BLaER1 treated with 17β-estradiol and CSF1 and Interleukin-3, amounts not matched to agents 10 nM and 100 nM (cell line): ENCODE data around the gene BRAT1.
A peak's percentile ranks its signal among the peaks of the same experiment; 100 is the strongest.

Experiments
- H3K27ac ChIP-seq, 11 experiments: shearing (Covaris generic); formaldehyde crosslinking; 2 replicates each; pipeline ENCODE4 v1.8.1; 2022
- H3K27me3 ChIP-seq, 11 experiments: shearing (Covaris generic); formaldehyde crosslinking; 2 replicates each; pipeline ENCODE4 v1.8.1; 2022
- H3K36me3 ChIP-seq, 11 experiments: shearing (Covaris generic); formaldehyde crosslinking; 2 replicates each; pipeline ENCODE4 v1.8.1; 2022
- H3K4me1 ChIP-seq, 10 experiments: shearing (Covaris generic); formaldehyde crosslinking; 2 replicates each; pipeline ENCODE4 v1.8.1; 2022
- H3K4me2 ChIP-seq, 11 experiments: shearing (Covaris generic); formaldehyde crosslinking; 2 replicates each; pipeline ENCODE4 v1.8.1; 2022
- H3K4me3 ChIP-seq, 10 experiments: shearing (Covaris generic); formaldehyde crosslinking; 2 replicates each; pipeline ENCODE4 v1.8.1; 2022
- H3K9ac ChIP-seq, 11 experiments: shearing (Covaris generic); formaldehyde crosslinking; 2 replicates each; pipeline ENCODE4 v1.8.1; 2022
- H3K9me3 ChIP-seq, 11 experiments: shearing (Covaris generic); formaldehyde crosslinking; replicated peaks in 1 of 11; 2 replicates each; pipeline ENCODE4 v1.8.1; 2022
- H4K20me1 ChIP-seq, 11 experiments: shearing (Covaris generic); formaldehyde crosslinking; 2 replicates each; pipeline ENCODE4 v1.8.1; 2022
- Cebpa-rat ChIP-seq, 11 experiments: shearing (Covaris generic); IDR thresholded peaks; 2 replicates each; pipeline ENCODE4 v1.8.1; 2022

Gene BRAT1

GRCh38 chr7:2577914-2578680 is 22.8 kb upstream of the BRAT1 start:
- Histone ChIP-seq H3K9ac (no peak overlapping the region), H3K36me3 (peaks cover 0 to 27% (median 10%) of the 10 kb centered on the region in 11 experiments; a peak in 12 of 22 replicates), H3K27ac (no peak overlapping the region), H3K27me3 (peaks cover 0 to 31% (median 0%) of the 10 kb centered on the region in 11 experiments; a peak in 5 of 22 replicates), H4K20me1 (peaks cover 0 to 28% (median 0%) of the 10 kb centered on the region in 11 experiments; a peak in 5 of 22 replicates), H3K4me1 (peaks cover 29 to 73% (median 51%) of the 10 kb centered on the region in 10 experiments), H3K4me3 (no peak overlapping the region), H3K4me2 (peak overlapping the region in 3 of 11 experiments; percentile 12 to 37 (median 14); a peak in 2 of 22 replicates), H3K9me3 (no peaks in the 10 kb centered on the region)
- TF ChIP-seq Cebpa-rat (IDR thresholded peaks at IDR 0.05), result no peak

- Histone ChIP-seq H3K9ac (peak overlapping the region in 2 of 11 experiments; percentile 23 to 77; a peak in 2 of 22 replicates), H3K36me3 (peaks cover 0 to 33% (median 9%) of the 10 kb centered on the region in 11 experiments; a peak in 13 of 22 replicates), H3K4me2 (peak overlapping the region in 8 of 11 experiments; percentile 89 to 97 (median 92); a peak in 14 of 22 replicates), H3K27ac (peak overlapping the region in 1 of 11 experiments; percentile 80; a peak in 1 of 22 replicates), H3K4me1 (peaks cover 29 to 85% (median 63%) of the 10 kb centered on the region in 10 experiments), H4K20me1 (peaks cover 0 to 28% (median 0%) of the 10 kb centered on the region in 11 experiments; a peak in 5 of 22 replicates), H3K4me3 (peak overlapping the region in 2 of 10 experiments; percentile 54 to 60; a peak in 3 of 20 replicates), H3K9me3 (no peaks in the 10 kb centered on the region), H3K27me3 (peaks cover 0 to 35% (median 0%) of the 10 kb centered on the region in 11 experiments; a peak in 5 of 22 replicates)
- no peak for TF ChIP-seq Cebpa-rat (IDR thresholded peaks at IDR 0.05)
Observed at GRCh38 chr7:2576742-2577491, 21.6 kb upstream of the BRAT1 start.

- Histone ChIP-seq H3K4me3 (peak overlapping the region in 6 of 10 experiments; percentile 19 to 60 (median 50); a peak in 11 of 20 replicates), H3K4me1 (peaks cover 29 to 93% (median 67%) of the 10 kb centered on the region in 10 experiments), H3K9ac (peak overlapping the region in 9 of 11 experiments; percentile 5 to 77 (median 48); a peak in 14 of 22 replicates), H3K36me3 (peaks cover 0 to 39% (median 8%) of the 10 kb centered on the region in 11 experiments; a peak in 13 of 22 replicates), H3K9me3 (no peaks in the 10 kb centered on the region), H4K20me1 (peaks cover 0 to 28% (median 0%) of the 10 kb centered on the region in 11 experiments; a peak in 5 of 22 replicates), H3K27me3 (peaks cover 0 to 41% (median 0%) of the 10 kb centered on the region in 11 experiments; a peak in 5 of 22 replicates), H3K4me2 (peak overlapping the region; percentile 69 to 97 (median 91)), H3K27ac (peak overlapping the region in 7 of 11 experiments; percentile 26 to 81 (median 72); a peak in 13 of 22 replicates)
- no peak for TF ChIP-seq Cebpa-rat (IDR thresholded peaks at IDR 0.05)
Observed at GRCh38 chr7:2575733-2576340, 20.5 kb upstream of the BRAT1 start.

- Histone ChIP-seq H3K9me3 (no peaks in the 10 kb centered on the region), H4K20me1 (peaks cover 0 to 28% (median 0%) of the 10 kb centered on the region in 11 experiments; a peak in 5 of 22 replicates), H3K27me3 (peaks cover 0 to 41% (median 0%) of the 10 kb centered on the region in 11 experiments; a peak in 5 of 22 replicates), H3K4me3 (peak overlapping the region in 7 of 10 experiments; percentile 8 to 60 (median 48); a peak in 12 of 20 replicates), H3K36me3 (peaks cover 0 to 40% (median 8%) of the 10 kb centered on the region in 11 experiments; a peak in 13 of 22 replicates), H3K27ac (peak overlapping the region in 8 of 11 experiments; percentile 26 to 81 (median 60); a peak in 15 of 22 replicates), H3K9ac (peak overlapping the region in 9 of 11 experiments; percentile 5 to 77 (median 48); a peak in 16 of 22 replicates), H3K4me2 (peak overlapping the region; percentile 69 to 97 (median 91)), H3K4me1 (peaks cover 29 to 87% (median 60%) of the 10 kb centered on the region in 10 experiments)
- peak in 5 of 11 experiments; percentile 14 to 57 (median 48); a peak in 5 of 22 replicates for TF ChIP-seq Cebpa-rat (IDR thresholded peaks at IDR 0.05)
Observed at GRCh38 chr7:2575046-2575732, 19.9 kb upstream of the BRAT1 start.

- H3K4me3 ChIP-seq, result peak overlapping the region in 4 of 10 experiments; percentile 20 to 60 (median 54); a peak in 5 of 20 replicates
- peak overlapping the region in 6 of 11 experiments; percentile 14 to 77 (median 70); a peak in 10 of 22 replicates for H3K9ac ChIP-seq
- H3K36me3 ChIP-seq, result peaks cover 0 to 42% (median 4%) of the 10 kb centered on the region in 11 experiments; a peak in 11 of 22 replicates
- peak overlapping the region in 7 of 11 experiments; percentile 26 to 81 (median 72); a peak in 10 of 22 replicates for H3K27ac ChIP-seq
- H3K27me3 ChIP-seq, result peaks cover 0 to 41% (median 0%) of the 10 kb centered on the region in 11 experiments; a peak in 5 of 22 replicates
- peaks cover 29 to 81% (median 57%) of the 10 kb centered on the region in 10 experiments for H3K4me1 ChIP-seq
- peaks cover 0 to 34% (median 0%) of the 10 kb centered on the region in 11 experiments; a peak in 5 of 22 replicates for H4K20me1 ChIP-seq
- TF ChIP-seq Cebpa-rat (IDR thresholded peaks at IDR 0.05), result no peak
- H3K9me3 ChIP-seq, result no peaks in the 10 kb centered on the region
- H3K4me2 ChIP-seq, result peak overlapping the region; percentile 69 to 97 (median 91)
Observed at GRCh38 chr7:2573761-2574160, 18.4 kb upstream of the BRAT1 start.

GRCh38 chr7:2572101-2572842 is 16.9 kb upstream of the BRAT1 start:
- TF ChIP-seq Cebpa-rat (IDR thresholded peaks at IDR 0.05), result no peak
- H3K4me2 ChIP-seq, result peak overlapping the region in 10 of 11 experiments; percentile 9 to 97 (median 89); a peak in 20 of 22 replicates

More at GRCh38 chr7:2572101-2572842, 16.9 kb upstream of the BRAT1 start:
- Histone ChIP-seq H3K36me3 (peaks cover 0 to 35% (median 0%) of the 10 kb centered on the region in 11 experiments; a peak in 5 of 22 replicates), H4K20me1 (peaks cover 0 to 47% (median 3%) of the 10 kb centered on the region in 11 experiments; a peak in 10 of 22 replicates), H3K27ac (no peak overlapping the region), H3K4me1 (peaks cover 43 to 86% (median 71%) of the 10 kb centered on the region in 10 experiments), H3K27me3 (peaks cover 0 to 41% (median 0%) of the 10 kb centered on the region in 11 experiments; a peak in 5 of 22 replicates), H3K9ac (no peak overlapping the region), H3K4me3 (no peak overlapping the region), H3K9me3 (no peaks in the 10 kb centered on the region)
